ENCODE measurements around the gene SYPL1. TPM values are rescaled to one million over a fixed set of nuclear protein-coding genes. Genes with fewer than 3 reads are reported as not detected.
A peak's percentile ranks its signal among the peaks of the same experiment; 100 is the strongest.

The SYPL1 gene
- polyA plus RNA-seq, 1 donor from 2014 or later = 17.4 TPM

DNA sequence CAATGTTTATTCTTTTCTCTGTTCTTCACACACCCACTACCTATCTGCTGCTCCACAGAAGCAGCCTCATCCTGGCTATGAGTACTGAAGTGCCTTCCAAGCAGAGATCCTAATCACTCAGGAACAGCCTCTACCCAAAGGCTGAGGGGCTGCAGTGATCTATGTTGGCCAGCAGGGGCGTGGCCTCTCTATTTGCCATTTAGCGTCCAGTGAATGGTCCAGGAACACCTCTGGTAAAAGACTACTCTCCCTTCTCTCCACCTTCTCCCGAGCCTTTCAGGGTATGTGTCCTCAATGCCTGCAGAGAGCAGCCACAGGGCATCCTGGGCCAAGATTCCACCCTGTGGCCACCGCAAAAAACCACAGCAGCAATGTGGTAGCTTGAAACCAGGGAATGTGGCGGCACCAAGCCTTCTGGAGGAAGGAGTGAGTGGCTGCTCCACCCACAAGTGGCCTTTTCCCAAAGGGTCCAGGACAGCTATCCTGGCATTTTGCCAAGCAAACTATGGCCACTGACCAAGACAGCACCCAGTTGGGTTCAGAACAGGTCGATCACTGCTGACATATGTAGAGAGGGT, 70.9 kb downstream of the SYPL1 start:
- Histone ChIP-seq H3K9me3 (ENCODE audit: low read length) (no peaks in the 10 kb centered on the region), H3K4me2 (ENCODE audit: low read length) (no peak overlapping the region), H3K27ac (ENCODE audit: low read length) (no peak overlapping the region), H3K9ac (ENCODE audit: low read length) (no peak overlapping the region), H3K9me2 (ENCODE audit: insufficient read depth, low read length) (no peaks in the 10 kb centered on the region), H3K36me3 (ENCODE audit: insufficient read depth, low read length) (no peaks in the 10 kb centered on the region), H2AFZ (ENCODE audit: low read depth, low read length) (no peak overlapping the region), H4K20me1 (ENCODE audit: insufficient read depth) (no peaks in the 10 kb centered on the region), H3F3A (ENCODE audit: insufficient read depth, low read length, poor library complexity, severe bottlenecking) (no peaks in the 10 kb centered on the region), H3K79me2 (replicated peaks; ENCODE audit: insufficient read depth, low read length) (no peaks in the 10 kb centered on the region), H3K27me3 (ENCODE audit: insufficient read depth, low read depth, low read length) (no peaks in the 10 kb centered on the region), H3K4me3 (ENCODE audit: low read length) (no peak overlapping the region)
- peak; percentile 13 for TF ChIP-seq SMC3 (conservative IDR thresholded peaks at IDR 0.05; ENCODE audit: poor library complexity)
- TF ChIP-seq, protein P1, sequence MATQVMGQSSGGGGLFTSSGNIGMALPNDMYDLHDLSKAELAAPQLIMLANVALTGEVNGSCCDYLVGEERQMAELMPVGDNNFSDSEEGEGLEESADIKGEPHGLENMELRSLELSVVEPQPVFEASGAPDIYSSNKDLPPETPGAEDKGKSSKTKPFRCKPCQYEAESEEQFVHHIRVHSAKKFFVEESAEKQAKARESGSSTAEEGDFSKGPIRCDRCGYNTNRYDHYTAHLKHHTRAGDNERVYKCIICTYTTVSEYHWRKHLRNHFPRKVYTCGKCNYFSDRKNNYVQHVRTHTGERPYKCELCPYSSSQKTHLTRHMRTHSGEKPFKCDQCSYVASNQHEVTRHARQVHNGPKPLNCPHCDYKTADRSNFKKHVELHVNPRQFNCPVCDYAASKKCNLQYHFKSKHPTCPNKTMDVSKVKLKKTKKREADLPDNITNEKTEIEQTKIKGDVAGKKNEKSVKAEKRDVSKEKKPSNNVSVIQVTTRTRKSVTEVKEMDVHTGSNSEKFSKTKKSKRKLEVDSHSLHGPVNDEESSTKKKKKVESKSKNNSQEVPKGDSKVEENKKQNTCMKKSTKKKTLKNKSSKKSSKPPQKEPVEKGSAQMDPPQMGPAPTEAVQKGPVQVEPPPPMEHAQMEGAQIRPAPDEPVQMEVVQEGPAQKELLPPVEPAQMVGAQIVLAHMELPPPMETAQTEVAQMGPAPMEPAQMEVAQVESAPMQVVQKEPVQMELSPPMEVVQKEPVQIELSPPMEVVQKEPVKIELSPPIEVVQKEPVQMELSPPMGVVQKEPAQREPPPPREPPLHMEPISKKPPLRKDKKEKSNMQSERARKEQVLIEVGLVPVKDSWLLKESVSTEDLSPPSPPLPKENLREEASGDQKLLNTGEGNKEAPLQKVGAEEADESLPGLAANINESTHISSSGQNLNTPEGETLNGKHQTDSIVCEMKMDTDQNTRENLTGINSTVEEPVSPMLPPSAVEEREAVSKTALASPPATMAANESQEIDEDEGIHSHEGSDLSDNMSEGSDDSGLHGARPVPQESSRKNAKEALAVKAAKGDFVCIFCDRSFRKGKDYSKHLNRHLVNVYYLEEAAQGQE (IDR thresholded peaks at IDR 0.05; ENCODE audit: borderline replicate concordance) = no peak
- TF ChIP-seq, protein P2, sequence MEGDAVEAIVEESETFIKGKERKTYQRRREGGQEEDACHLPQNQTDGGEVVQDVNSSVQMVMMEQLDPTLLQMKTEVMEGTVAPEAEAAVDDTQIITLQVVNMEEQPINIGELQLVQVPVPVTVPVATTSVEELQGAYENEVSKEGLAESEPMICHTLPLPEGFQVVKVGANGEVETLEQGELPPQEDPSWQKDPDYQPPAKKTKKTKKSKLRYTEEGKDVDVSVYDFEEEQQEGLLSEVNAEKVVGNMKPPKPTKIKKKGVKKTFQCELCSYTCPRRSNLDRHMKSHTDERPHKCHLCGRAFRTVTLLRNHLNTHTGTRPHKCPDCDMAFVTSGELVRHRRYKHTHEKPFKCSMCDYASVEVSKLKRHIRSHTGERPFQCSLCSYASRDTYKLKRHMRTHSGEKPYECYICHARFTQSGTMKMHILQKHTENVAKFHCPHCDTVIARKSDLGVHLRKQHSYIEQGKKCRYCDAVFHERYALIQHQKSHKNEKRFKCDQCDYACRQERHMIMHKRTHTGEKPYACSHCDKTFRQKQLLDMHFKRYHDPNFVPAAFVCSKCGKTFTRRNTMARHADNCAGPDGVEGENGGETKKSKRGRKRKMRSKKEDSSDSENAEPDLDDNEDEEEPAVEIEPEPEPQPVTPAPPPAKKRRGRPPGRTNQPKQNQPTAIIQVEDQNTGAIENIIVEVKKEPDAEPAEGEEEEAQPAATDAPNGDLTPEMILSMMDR (IDR thresholded peaks at IDR 0.05; ENCODE audit: poor library complexity, severe bottlenecking) = peak; percentile 37
- TF ChIP-seq TAF1 (IDR thresholded peaks at IDR 0.05; ENCODE audit: low read depth) = no peak

Other genes starting within 250 kb of the SYPL1 start
- gene ATXN7L1, start 235.7 kb downstream of the SYPL1 start, polyA plus RNA-seq = 4.3 and 5.1 TPM in 2 replicates
- gene CDHR3, start 149.0 kb downstream of the SYPL1 start, polyA plus RNA-seq = 1.6 and 2.9 TPM in 2 replicates
- 32.9 and 34.0 TPM in 2 replicates for gene NAMPT, start 172.7 kb upstream of the SYPL1 start, polyA plus RNA-seq